ENCODE results near the gene C4orf54.

GRCh38 chr4:99617374-99617773 lies 40.3 kb downstream of the C4orf54 start:
- TF ChIP-seq POLR2AphosphoS5 (IDR thresholded peaks at IDR 0.05; ENCODE audit: low read depth, low read length) (no peak), SIN3A (IDR thresholded peaks at IDR 0.05; ENCODE audit: borderline replicate concordance, insufficient read depth, low read depth, low read length) (no peak), TCF7L2 (IDR thresholded peaks at IDR 0.05; ENCODE audit: low read depth, low read length) (no peak)
- TF ChIP-seq, protein P1, sequence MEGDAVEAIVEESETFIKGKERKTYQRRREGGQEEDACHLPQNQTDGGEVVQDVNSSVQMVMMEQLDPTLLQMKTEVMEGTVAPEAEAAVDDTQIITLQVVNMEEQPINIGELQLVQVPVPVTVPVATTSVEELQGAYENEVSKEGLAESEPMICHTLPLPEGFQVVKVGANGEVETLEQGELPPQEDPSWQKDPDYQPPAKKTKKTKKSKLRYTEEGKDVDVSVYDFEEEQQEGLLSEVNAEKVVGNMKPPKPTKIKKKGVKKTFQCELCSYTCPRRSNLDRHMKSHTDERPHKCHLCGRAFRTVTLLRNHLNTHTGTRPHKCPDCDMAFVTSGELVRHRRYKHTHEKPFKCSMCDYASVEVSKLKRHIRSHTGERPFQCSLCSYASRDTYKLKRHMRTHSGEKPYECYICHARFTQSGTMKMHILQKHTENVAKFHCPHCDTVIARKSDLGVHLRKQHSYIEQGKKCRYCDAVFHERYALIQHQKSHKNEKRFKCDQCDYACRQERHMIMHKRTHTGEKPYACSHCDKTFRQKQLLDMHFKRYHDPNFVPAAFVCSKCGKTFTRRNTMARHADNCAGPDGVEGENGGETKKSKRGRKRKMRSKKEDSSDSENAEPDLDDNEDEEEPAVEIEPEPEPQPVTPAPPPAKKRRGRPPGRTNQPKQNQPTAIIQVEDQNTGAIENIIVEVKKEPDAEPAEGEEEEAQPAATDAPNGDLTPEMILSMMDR (IDR thresholded peaks at IDR 0.05), result no peak
- TF ChIP-seq, protein P2, sequence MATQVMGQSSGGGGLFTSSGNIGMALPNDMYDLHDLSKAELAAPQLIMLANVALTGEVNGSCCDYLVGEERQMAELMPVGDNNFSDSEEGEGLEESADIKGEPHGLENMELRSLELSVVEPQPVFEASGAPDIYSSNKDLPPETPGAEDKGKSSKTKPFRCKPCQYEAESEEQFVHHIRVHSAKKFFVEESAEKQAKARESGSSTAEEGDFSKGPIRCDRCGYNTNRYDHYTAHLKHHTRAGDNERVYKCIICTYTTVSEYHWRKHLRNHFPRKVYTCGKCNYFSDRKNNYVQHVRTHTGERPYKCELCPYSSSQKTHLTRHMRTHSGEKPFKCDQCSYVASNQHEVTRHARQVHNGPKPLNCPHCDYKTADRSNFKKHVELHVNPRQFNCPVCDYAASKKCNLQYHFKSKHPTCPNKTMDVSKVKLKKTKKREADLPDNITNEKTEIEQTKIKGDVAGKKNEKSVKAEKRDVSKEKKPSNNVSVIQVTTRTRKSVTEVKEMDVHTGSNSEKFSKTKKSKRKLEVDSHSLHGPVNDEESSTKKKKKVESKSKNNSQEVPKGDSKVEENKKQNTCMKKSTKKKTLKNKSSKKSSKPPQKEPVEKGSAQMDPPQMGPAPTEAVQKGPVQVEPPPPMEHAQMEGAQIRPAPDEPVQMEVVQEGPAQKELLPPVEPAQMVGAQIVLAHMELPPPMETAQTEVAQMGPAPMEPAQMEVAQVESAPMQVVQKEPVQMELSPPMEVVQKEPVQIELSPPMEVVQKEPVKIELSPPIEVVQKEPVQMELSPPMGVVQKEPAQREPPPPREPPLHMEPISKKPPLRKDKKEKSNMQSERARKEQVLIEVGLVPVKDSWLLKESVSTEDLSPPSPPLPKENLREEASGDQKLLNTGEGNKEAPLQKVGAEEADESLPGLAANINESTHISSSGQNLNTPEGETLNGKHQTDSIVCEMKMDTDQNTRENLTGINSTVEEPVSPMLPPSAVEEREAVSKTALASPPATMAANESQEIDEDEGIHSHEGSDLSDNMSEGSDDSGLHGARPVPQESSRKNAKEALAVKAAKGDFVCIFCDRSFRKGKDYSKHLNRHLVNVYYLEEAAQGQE (IDR thresholded peaks at IDR 0.05; ENCODE audit: insufficient read depth in 1 of 2, low read depth in 2 of 2, low read length in 1 of 2), result no peak
